Subcutaneous adipose tissue (tissue), 4 donors: ENCODE measurements around the gene NSUN7. TPM values are rescaled to one million over a fixed set of nuclear protein-coding genes. Genes with fewer than 3 reads are reported as not detected.

Source experiments
- CTCF ChIP-seq: fragments of 450-650 bp; IDR thresholded peaks from one replicate; pipeline ENCODE4 v1.5.1; 2016; ENCODE audit warnings: low read depth, mild to moderate bottlenecking, control low read depth, antibody characterized with exemption, moderate library complexity
- total RNA-seq, 4 donors: library from RNA; depleted of rRNA; stranded (reverse); fragments of >200 nt; gene quantifications; one replicate each; pipeline ENCODE4 v1.1.0, GENCODE V29; 2016

The NSUN7 gene
- total RNA-seq, 4 donors from 2014 or later: 0.16 to 4.0 (median 1.3) TPM

- TF ChIP-seq CTCF: no peak
These were observed 31.2 kb upstream of the NSUN7 start for GRCh38 chr4:40718586-40718985.

GRCh38 chr4:40719008-40719623 lies 30.6 kb upstream of the NSUN7 start:
- no peak for TF ChIP-seq CTCF

- no peak for TF ChIP-seq CTCF
These were observed 29.4 kb upstream of the NSUN7 start for GRCh38 chr4:40720351-40720750.

GRCh38 chr4:40720916-40721315 lies 28.8 kb upstream of the NSUN7 start:
- TF ChIP-seq CTCF: no peak

- no peak for TF ChIP-seq CTCF
These were observed 28.0 kb upstream of the NSUN7 start for GRCh38 chr4:40721730-40722171.

GRCh38 chr4:40722576-40723161 lies 27.1 kb upstream of the NSUN7 start:
- no peak for TF ChIP-seq CTCF

GRCh38 chr4:40723728-40724127 lies 26.0 kb upstream of the NSUN7 start:
- no peak for TF ChIP-seq CTCF
